HG03432 (cell line): Measurements from ENCODE around the gene RPSA.
"Not testable (repeated sequence)": the region's sequence is repeated elsewhere in the genome, so short reads cannot be mapped to it uniquely, and the experiment has no call there.

Experiments used
- ATAC-seq: cut with Tn5 transposase; IDR thresholded peaks from one replicate; pipeline ENCODE4 v1.9.1; 2021; ENCODE audit warnings: mild to moderate bottlenecking, moderate library complexity; ENCODE audit not compliant: unreplicated experiment

RPSA gene

GRCh38 chr3:39388153-39388552 is 18.4 kb upstream of the RPSA start:
- no peak for ATAC-seq

GRCh38 chr3:39388741-39389248 is 17.7 kb upstream of the RPSA start:
- peak; percentile 79 for ATAC-seq

DNA sequence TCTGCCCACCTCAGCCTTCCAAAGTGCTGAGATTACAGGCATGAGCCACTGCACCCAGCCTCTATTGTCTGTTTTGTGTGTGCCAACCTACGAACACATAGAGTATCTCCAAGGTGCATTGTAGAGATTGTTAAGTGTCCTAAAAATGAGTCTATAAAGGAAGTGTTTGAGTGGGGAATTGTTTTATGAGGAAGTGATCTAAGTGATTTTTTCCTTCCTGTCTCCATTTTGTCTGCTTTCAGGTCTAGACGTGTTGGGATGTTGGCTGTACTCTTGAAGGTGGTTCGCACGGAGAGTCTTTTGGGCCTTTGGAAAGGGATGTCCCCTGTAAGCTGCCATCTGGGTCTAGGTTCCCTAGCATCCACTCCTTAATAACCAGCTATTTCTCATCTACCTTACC is 16.3 kb upstream of the RPSA start:
- ATAC-seq: no peak

GRCh38 chr3:39396690-39397089 is 9.8 kb upstream of the RPSA start:
- ATAC-seq: no peak

DNA sequence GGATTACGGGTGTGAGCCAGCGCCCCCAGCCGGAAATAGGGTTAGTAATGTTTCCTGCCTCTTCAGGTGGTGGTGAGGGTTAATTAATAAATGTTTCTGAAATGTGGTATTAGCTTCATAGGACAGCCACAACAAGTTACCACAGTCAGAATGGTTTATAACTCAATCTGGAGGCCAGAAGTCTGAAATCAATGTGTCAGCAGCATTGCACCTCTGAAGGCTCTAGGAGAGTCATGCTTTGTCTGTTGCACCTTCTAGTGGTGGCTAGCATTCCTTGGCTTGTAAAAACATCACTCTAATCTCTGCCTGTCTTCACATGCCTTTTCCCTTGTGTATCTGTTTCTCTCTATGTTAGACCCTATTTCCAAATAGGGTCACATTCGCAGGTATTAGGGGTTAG is 7.8 kb upstream of the RPSA start:
- ATAC-seq: no peak

- ATAC-seq: no peak
Observed at GRCh38 chr3:39401983-39402382, 4.5 kb upstream of the RPSA start.

GRCh38 chr3:39404943-39405686 is 1.4 kb upstream of the RPSA start:
- ATAC-seq: no peak

GRCh38 chr3:39405687-39406367 is 693 bp upstream of the RPSA start:
- ATAC-seq: no peak

- ATAC-seq: no peak
Observed at GRCh38 chr3:39407259-39407629, 724 bp downstream of the RPSA start.

GRCh38 chr3:39407773-39408492 is 1.4 kb downstream of the RPSA start:
- ATAC-seq: no peak

DNA sequence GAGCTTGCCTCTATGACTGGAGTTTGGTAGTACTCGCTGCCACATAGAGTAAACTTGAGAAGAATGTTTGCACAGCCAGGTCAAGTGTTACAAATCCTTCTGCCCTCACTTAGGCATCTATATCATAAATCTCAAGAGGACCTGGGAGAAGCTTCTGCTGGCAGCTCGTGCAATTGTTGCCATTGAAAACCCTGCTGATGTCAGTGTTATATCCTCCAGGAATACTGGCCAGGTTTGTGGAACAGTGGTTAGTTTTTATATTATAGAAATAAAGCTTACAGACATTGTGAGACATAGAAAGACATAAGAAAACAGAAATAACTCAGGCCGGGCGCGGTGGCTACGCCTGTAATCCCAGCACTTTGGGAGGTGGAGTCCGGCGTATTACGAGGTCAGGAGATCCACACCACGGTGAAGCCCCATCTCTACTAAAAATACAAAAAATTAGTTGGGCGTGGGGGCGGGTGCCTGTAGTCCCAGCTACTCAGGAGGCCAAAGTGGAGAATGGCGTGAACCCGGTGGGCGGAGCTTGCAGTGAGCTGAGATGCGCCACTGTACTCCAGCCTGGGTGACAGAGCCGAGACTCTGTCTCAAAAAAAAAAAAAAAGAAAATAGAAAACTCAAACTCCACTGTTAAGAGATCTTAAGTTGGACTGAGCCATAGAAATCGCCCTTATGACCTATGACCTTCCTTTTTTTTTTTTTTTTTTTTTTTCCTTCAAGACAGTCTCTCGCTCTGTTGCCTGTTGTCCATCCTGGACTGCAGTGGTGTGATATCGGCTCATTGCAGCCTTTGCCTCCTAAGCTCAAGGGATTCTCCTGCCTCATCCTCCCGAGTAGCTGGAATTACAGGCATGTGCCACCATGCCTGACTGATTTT is 2.2 kb downstream of the RPSA start:
- ATAC-seq: no peak

- no peak for ATAC-seq
Observed at GRCh38 chr3:39409514-39410136, 3.1 kb downstream of the RPSA start.

GRCh38 chr3:39410893-39411292 is 4.4 kb downstream of the RPSA start:
- ATAC-seq: no peak

DNA sequence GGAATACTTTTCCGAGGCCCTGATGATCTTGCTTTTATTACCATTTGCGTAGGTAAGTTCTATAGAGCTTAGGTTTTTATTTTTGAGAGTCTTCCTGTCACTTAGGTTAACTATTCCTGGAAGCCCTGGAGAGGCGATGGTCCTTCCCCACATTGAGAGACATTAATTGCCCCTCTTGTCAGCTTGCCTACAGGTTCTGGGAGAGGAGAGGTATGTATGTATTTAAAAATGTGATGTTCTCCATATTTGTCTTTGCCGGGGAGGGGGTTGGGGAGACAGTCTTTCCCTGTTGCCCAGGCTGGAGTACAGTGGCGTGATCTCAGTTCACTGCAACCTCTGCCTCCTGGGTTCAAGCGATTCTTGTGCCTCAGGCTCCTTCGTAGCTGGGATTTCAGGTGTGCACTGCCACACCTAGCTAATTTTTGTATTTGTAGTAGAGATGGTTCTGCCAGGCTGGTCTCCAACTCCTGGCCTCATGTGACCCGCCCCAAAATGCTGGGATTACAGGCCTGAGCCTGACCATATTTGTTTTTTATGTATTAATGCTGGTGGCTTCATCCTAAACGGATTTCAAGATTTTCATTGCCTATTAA is 6.2 kb downstream of the RPSA start:
- ATAC-seq: no peak

DNA sequence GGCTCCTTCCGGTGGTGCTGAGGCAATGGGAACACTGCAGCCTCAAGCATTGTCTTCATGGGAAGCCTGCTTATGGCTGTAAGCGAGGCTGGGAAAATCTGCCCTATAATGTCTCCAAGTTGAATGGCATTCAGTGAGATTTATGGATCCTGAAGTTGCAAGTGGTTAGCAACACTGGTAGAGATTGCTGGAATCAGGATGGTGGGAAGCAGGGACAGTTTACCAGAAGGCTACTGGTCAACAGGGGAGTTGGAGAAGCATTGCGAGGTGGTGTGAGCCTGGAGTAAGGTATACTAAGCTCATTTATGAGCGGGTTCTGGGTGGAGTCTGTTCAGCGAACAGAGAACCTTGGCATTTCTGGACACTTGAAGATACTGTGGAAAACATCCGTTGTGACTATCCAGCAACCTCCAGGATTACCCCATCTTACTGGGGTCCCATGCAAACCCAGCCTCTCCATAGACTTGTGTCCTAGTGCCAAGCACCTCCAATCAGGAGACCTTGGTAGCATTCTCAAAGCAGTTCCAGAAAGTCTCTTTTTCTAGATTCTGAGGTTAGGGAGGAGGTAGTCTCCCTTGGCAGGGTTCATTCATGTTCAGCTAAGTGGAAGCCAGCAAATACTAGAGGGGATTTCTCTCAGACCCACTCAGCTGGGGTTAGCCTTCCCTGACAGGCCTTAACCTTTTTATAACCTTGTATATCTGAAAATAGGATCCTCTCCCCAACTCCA is 7.3 kb downstream of the RPSA start:
- ATAC-seq: no peak

DNA sequence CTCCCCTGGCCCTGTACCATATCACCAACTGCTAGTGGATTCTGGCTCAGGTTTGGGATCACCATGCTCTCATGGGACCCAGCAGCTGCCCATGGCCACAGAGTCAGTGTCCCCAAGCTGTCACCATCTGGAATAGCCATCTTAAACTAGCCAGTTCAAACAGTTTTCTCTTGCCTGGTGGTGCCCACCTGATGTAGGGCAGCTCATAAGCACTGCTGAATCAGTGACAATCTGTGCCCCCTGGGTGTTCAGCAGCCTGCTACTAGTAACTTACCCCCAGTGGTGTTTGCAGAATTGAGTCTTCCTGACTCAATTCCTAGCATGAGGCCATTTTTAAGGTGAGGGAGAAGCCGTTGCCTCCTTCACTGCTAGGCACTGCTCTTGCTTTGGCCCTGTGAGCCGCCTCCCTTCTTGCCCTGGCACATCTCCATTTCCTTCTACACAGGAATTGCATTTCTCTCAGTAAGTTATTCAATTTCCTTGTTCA is 7.9 kb downstream of the RPSA start:
- ATAC-seq: no peak

GRCh38 chr3:39415302-39415701 is 8.8 kb downstream of the RPSA start:
- ATAC-seq: not testable (repeated sequence)

DNA sequence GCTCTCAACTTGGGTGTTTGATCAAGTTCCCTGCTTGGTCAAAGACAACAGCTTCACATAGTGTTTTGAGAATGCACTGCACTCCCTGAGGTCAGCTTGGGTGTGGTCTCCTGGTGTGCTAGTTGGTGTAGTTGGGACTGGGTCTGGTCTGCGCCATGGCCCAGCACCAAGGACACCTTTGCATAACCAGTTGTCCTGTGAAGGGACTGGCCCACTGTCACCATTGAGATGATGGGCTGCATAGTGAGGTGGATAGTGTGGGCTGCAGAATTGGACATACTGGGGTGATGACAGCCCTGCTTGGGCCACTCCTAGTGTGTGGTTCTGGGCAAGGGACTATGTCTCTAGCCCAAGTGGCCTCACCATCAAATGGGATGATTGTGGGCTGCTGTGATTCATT is 9.5 kb downstream of the RPSA start:
- no peak for ATAC-seq

DNA sequence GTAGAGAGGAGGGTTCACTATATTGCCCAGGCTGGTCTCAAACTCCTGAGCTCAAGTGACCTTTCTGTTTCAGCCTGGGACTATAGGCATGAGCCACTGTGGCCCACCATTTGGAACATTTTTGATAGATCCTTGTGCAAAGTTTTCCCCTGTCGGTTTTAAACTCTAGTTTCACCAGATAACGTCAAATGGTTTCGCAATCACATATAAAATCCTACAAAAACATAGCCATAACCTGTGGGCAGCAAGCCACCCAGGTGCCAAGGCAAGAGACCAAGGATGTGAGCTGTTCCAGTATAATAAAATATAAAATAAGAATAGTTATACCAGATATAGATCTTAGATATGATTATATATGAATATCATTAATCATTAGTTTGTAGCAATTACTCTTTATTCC is 10.5 kb downstream of the RPSA start:
- not testable (repeated sequence) for ATAC-seq
